GM23248 (cell line): ENCODE results near the gene IL17REL. TPM values are rescaled to one million over a fixed set of nuclear protein-coding genes. Genes with fewer than 3 reads are reported as not detected.

Experiments used
- DNase-seq: peaks from one replicate; pipeline ENCODE4 v3.0.0-alpha.2; 2015
- H2AFZ ChIP-seq: fragments of 200-600 bp; sonication (generic); 2 replicates; pipeline ENCODE4 v1.6.1; 2016; ENCODE audit warnings: antibody characterized with exemption
- H3F3A ChIP-seq: fragments of 200-600 bp; sonication (generic); 2 replicates; pipeline ENCODE4 v1.6.1; 2016; ENCODE audit warnings: mild to moderate bottlenecking, antibody characterized with exemption, mixed run types; ENCODE audit not compliant: insufficient read depth
- H3K27ac ChIP-seq: fragments of 200-600 bp; sonication (generic); 2 replicates; pipeline ENCODE4 v1.5.1; 2016; ENCODE audit warnings: mild to moderate bottlenecking
- H3K27me3 ChIP-seq: fragments of 200-600 bp; sonication (generic); replicated peaks from 2 replicates; pipeline ENCODE4 v1.6.1; 2016; ENCODE audit warnings: mild to moderate bottlenecking; ENCODE audit not compliant: insufficient read depth
- H3K36me3 ChIP-seq: fragments of 200-600 bp; sonication (generic); 2 replicates; pipeline ENCODE4 v1.6.1; 2016; ENCODE audit warnings: low read depth, mild to moderate bottlenecking
- H3K4me1 ChIP-seq: fragments of 200-600 bp; sonication (generic); 2 replicates; pipeline ENCODE4 v1.6.1; 2016; ENCODE audit warnings: mild to moderate bottlenecking; ENCODE audit not compliant: insufficient read depth
- H3K4me2 ChIP-seq: fragments of 200-600 bp; sonication (generic); one replicate; pipeline ENCODE4 v1.6.1; 2016; ENCODE audit warnings: mild to moderate bottlenecking; ENCODE audit not compliant: unreplicated experiment
- H3K4me3 ChIP-seq: fragments of 200-600 bp; sonication (generic); 2 replicates; pipeline ENCODE4 v1.5.1; 2016; ENCODE audit warnings: mild to moderate bottlenecking
- H3K79me2 ChIP-seq: fragments of 200-600 bp; sonication (generic); 2 replicates; pipeline ENCODE4 v1.6.1; 2016; ENCODE audit warnings: mild to moderate bottlenecking; ENCODE audit not compliant: insufficient read depth
- H3K9ac ChIP-seq: fragments of 200-600 bp; sonication (generic); 2 replicates; pipeline ENCODE4 v1.6.1; 2016; ENCODE audit warnings: mild to moderate bottlenecking
- H3K9me2 ChIP-seq: fragments of 200-600 bp; sonication (generic); 2 replicates; pipeline ENCODE4 v1.6.1; 2016; ENCODE audit warnings: mixed run types, mild to moderate bottlenecking, moderate library complexity; ENCODE audit not compliant: insufficient read depth
- H3K9me3 ChIP-seq: fragments of 200-600 bp; sonication (generic); one replicate; pipeline ENCODE4 v1.6.1; 2017; ENCODE audit warnings: low read depth
- H4K20me1 ChIP-seq: fragments of 200-600 bp; sonication (generic); 2 replicates; pipeline ENCODE4 v1.6.0; 2016; ENCODE audit not compliant: insufficient read depth
- EZH2 ChIP-seq: fragments of 200-600 bp; sonication (generic); IDR thresholded peaks from 2 replicates; pipeline ENCODE4 v1.6.1; 2018; ENCODE audit warnings: antibody characterized with exemption, mild to moderate bottlenecking; ENCODE audit not compliant: insufficient read depth, poor library complexity, severe bottlenecking
- EZH2phosphoT487 ChIP-seq: fragments of 200-600 bp; sonication (generic); IDR thresholded peaks from 2 replicates; pipeline ENCODE4 v1.6.1; 2018; ENCODE audit warnings: antibody characterized with exemption, moderate library complexity, mild to moderate bottlenecking, low read depth; ENCODE audit not compliant: insufficient read depth
- WGBS, 2 experiments: methylation state at CpG; one replicate each; pipeline ENCODE4 v1.1.6; 2015 to 2017; ENCODE audit warnings: low lambda C conversion rate in 2 of 2, low coverage in 1 of 2; ENCODE audit errors: missing lambda C conversion rate in 2 of 2; 5-methylcytosine and 5-hydroxymethylcytosine counted together
- in situ Hi-C: fragments of 300-500 bp; cut with MboI; formaldehyde crosslinking; loops from 2 replicates; pipeline ENCODE4 v1.15.0; 2020
- polyA plus RNA-seq: library from polyadenylated mRNA; unstranded; fragments of >200 nt; fragmentation: Nextera tagmentation; extraction: Ambion mirVana; gene quantifications from 2 replicates; pipeline ENCODE4 v1.2.1, GENCODE V29; 2016
- total RNA-seq: library from RNA; depleted of rRNA; stranded (reverse); fragments of >200 nt; shearing (Covaris generic); gene quantifications from 2 replicates; pipeline ENCODE4 v1.2.3, GENCODE V29; 2014

The IL17REL gene
- total and polyA plus RNA-seq, 2 experiments from 2014 or later: not detected

GRCh38 chr22:49999063-49999945, 13.3 kb downstream of the IL17REL start:
- Histone ChIP-seq H3K36me3 (no peaks in the 10 kb centered on the region), H3K79me2 (no peaks in the 10 kb centered on the region), H3K9me2 (no peaks in the 10 kb centered on the region), H3F3A (no peaks in the 10 kb centered on the region), H3K27me3 (0 out of 2 replicates have a peak, but pooled peaks cover 7% of the 10 kb centered on the region), H3K27ac (no peak overlapping the region), H4K20me1 (no peaks in the 10 kb centered on the region), H3K4me2 (no peak overlapping the region), H3K4me3 (no peak overlapping the region), H3K4me1 (no peaks in the 10 kb centered on the region), H3K9ac (no peak overlapping the region), H2AFZ (no peak overlapping the region), H3K9me3 (no peaks in the 10 kb centered on the region)
- peak; percentile 46 for DNase-seq
- WGBS, 2 experiments: 19 to 25% methylated on average over 33 to 37 of the region's 70 CpGs
- in situ Hi-C loops: no loop called here
- no peak for TF ChIP-seq EZH2
- no peak for TF ChIP-seq EZH2phosphoT487

- H3K4me3 ChIP-seq: no peak overlapping the region
- no peaks in the 10 kb centered on the region for H4K20me1 ChIP-seq
- H3F3A ChIP-seq: no peaks in the 10 kb centered on the region
- WGBS, 2 experiments: 76 to 82% methylated on average over 14 of the region's 14 CpGs
- no peak overlapping the region for H3K27ac ChIP-seq
- H3K36me3 ChIP-seq: no peaks in the 10 kb centered on the region
- H3K9me2 ChIP-seq: no peaks in the 10 kb centered on the region
- 0 out of 2 replicates have a peak, but pooled peaks cover 3% of the 10 kb centered on the region for H3K27me3 ChIP-seq
- no peak overlapping the region for H3K4me2 ChIP-seq
- H3K9ac ChIP-seq: no peak overlapping the region
- in situ Hi-C loops: no loop called here
- TF ChIP-seq EZH2 (no peak), EZH2phosphoT487 (no peak)
- no peaks in the 10 kb centered on the region for H3K79me2 ChIP-seq
- H3K9me3 ChIP-seq: no peaks in the 10 kb centered on the region
- H3K4me1 ChIP-seq: no peaks in the 10 kb centered on the region
- no peak overlapping the region for H2AFZ ChIP-seq
- no peak for DNase-seq
Observed at GRCh38 chr22:49998718-49999062, 13.9 kb downstream of the IL17REL start.

DNA sequence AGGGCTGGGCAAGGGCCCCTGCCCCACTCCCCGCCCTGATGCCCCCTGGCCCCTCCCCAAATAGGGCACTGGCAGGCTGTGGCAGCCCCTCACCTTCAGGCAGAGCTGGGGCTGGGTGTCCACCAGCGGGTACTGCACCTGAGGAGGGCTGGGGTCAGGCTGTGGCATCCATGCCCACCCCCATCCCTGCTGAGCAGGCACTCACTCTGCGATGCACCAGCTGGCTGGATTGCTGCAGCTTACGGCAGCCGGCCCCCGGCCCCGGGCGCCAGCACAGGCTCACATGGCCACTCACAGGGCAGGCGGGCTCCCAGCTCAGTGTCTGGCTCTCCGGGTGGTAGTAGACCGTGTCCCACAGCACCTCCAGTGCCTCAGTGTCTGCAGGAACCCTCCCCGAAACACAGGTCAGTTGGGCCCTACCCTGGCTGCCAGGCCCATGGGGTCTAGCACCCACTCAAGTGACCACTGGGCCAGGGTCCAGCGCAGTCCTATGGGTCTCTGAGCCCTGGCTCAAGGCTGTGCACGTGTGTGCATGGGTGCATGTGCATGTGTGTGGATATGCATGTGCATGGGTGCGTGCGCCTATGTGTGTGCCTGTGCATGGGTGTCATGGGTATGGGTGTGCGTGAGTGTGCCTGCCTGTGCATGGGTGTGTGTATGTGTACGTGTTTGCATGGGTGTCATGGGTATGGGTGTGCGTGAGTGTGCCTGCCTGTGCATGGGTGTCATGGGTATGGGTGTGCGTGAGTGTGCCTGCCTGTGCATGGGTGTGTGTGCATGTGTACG, 14.4 kb downstream of the IL17REL start:
- H4K20me1 ChIP-seq: no peaks in the 10 kb centered on the region
- H3K9me3 ChIP-seq: no peaks in the 10 kb centered on the region
- no peaks in the 10 kb centered on the region for H3K36me3 ChIP-seq
- no peaks in the 10 kb centered on the region for H3K27me3 ChIP-seq
- no peak overlapping the region for H3K4me2 ChIP-seq
- H3F3A ChIP-seq: no peaks in the 10 kb centered on the region
- H3K4me1 ChIP-seq: no peaks in the 10 kb centered on the region
- H3K27ac ChIP-seq: no peak overlapping the region
- H3K9me2 ChIP-seq: no peaks in the 10 kb centered on the region
- H3K79me2 ChIP-seq: no peaks in the 10 kb centered on the region
- no peak for TF ChIP-seq EZH2phosphoT487
- no peak for TF ChIP-seq EZH2
- DNase-seq: no peak
- no peak overlapping the region for H3K4me3 ChIP-seq
- no peak overlapping the region for H3K9ac ChIP-seq
- WGBS, 2 experiments: 82 to 87% methylated on average over 20 to 21 of the region's 21 CpGs
- H2AFZ ChIP-seq: no peak overlapping the region
- in situ Hi-C loops: no loop called here

GRCh38 chr22:49997251-49997599, 15.3 kb downstream of the IL17REL start:
- no peak for DNase-seq
- Histone ChIP-seq H2AFZ (no peak overlapping the region), H3K4me3 (no peak overlapping the region), H3K27me3 (no peaks in the 10 kb centered on the region), H3K27ac (no peak overlapping the region), H3K79me2 (no peaks in the 10 kb centered on the region), H3K9me3 (no peaks in the 10 kb centered on the region), H3K9me2 (no peaks in the 10 kb centered on the region), H3K4me2 (no peak overlapping the region), H3K9ac (no peak overlapping the region), H3K36me3 (no peaks in the 10 kb centered on the region), H3F3A (no peaks in the 10 kb centered on the region), H3K4me1 (no peaks in the 10 kb centered on the region), H4K20me1 (no peaks in the 10 kb centered on the region)
- in situ Hi-C loops: no loop called here
- TF ChIP-seq EZH2phosphoT487 (no peak), EZH2 (no peak)
- WGBS, 2 experiments: 71 to 73% methylated on average over 12 of the region's 12 CpGs
